Vagina (tissue), 2 donors: ENCODE measurements around the gene RNF183.

ENCODE experiments used
- POLR2A ChIP-seq, 2 donors: fragments of 450-650 bp; IDR thresholded peaks; one replicate each; pipeline ENCODE4 v1.6.1; 2017; ENCODE audit warnings: antibody characterized with exemption in 2 of 2, mild to moderate bottlenecking in 2 of 2, moderate library complexity in 2 of 2
- TF ChIP-seq, protein P1 (sequence below), 3 experiments: fragments of 450-650 bp in 2 of 3; fragments of 200-600 bp in 1 of 3; sonication (generic) in 1 of 3; IDR thresholded peaks; one replicate each; pipeline ENCODE4 v1.5.1; 2017 to 2019; ENCODE audit warnings: antibody characterized with exemption in 3 of 3, mild to moderate bottlenecking in 2 of 3, moderate library complexity in 2 of 3

GRCh38 chr9:113311961-113312360 is 8.8 kb upstream of the RNF183 start:
- no peak for TF ChIP-seq POLR2A (IDR thresholded peaks at IDR 0.05)
- TF ChIP-seq, protein P1, sequence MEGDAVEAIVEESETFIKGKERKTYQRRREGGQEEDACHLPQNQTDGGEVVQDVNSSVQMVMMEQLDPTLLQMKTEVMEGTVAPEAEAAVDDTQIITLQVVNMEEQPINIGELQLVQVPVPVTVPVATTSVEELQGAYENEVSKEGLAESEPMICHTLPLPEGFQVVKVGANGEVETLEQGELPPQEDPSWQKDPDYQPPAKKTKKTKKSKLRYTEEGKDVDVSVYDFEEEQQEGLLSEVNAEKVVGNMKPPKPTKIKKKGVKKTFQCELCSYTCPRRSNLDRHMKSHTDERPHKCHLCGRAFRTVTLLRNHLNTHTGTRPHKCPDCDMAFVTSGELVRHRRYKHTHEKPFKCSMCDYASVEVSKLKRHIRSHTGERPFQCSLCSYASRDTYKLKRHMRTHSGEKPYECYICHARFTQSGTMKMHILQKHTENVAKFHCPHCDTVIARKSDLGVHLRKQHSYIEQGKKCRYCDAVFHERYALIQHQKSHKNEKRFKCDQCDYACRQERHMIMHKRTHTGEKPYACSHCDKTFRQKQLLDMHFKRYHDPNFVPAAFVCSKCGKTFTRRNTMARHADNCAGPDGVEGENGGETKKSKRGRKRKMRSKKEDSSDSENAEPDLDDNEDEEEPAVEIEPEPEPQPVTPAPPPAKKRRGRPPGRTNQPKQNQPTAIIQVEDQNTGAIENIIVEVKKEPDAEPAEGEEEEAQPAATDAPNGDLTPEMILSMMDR (IDR thresholded peaks at IDR 0.05) = no peak
